ENCODE results near the gene XPR1.

The XPR1 gene

GRCh38 chr1:180765151-180765550 is 133.3 kb downstream of the XPR1 start:
- Histone ChIP-seq H3K79me2 (ENCODE audit: control insufficient read depth, low read length) (no peaks in the 10 kb centered on the region), H3K36me3 (ENCODE audit: control insufficient read depth, low read length) (no peaks in the 10 kb centered on the region), H3K9me3 (ENCODE audit: control insufficient read depth, insufficient read depth, low read length) (no peaks in the 10 kb centered on the region), H3K4me3 (ENCODE audit: low read length) (no peak overlapping the region), H4K20me1 (ENCODE audit: control insufficient read depth, insufficient read depth, low read depth, low read length) (no peaks in the 10 kb centered on the region), H3K4me1 (ENCODE audit: control insufficient read depth, low read length) (no peaks in the 10 kb centered on the region), H3F3A (ENCODE audit: control insufficient read depth, insufficient read depth) (no peaks in the 10 kb centered on the region), H3K9me2 (replicated peaks; ENCODE audit: control insufficient read depth, low read length) (no peaks in the 10 kb centered on the region), H3K27ac (ENCODE audit: low read depth, low read length) (no peak overlapping the region), H3K27me3 (ENCODE audit: control insufficient read depth, low read length) (no peaks in the 10 kb centered on the region), H3K4me2 (ENCODE audit: low read length) (no peak overlapping the region)
- TF ChIP-seq CTCF (IDR thresholded peaks at IDR 0.05; ENCODE audit: low read depth, low read length, poor library complexity, severe bottlenecking) (no peak), EZH2phosphoT487 (IDR thresholded peaks at IDR 0.05; ENCODE audit: borderline replicate concordance, low read length) (no peak)

GRCh38 chr1:180769889-180770288 is 138.1 kb downstream of the XPR1 start:
- Histone ChIP-seq H3K79me2 (ENCODE audit: control insufficient read depth, low read length) (no peaks in the 10 kb centered on the region), H3K9me2 (replicated peaks; ENCODE audit: control insufficient read depth, low read length) (no peaks in the 10 kb centered on the region), H3K4me3 (ENCODE audit: low read length) (no peak overlapping the region), H3K36me3 (ENCODE audit: control insufficient read depth, low read length) (no peaks in the 10 kb centered on the region), H3K4me2 (ENCODE audit: low read length) (no peak overlapping the region), H4K20me1 (ENCODE audit: control insufficient read depth, insufficient read depth, low read depth, low read length) (no peaks in the 10 kb centered on the region), H3K9me3 (ENCODE audit: control insufficient read depth, insufficient read depth, low read length) (no peaks in the 10 kb centered on the region), H3F3A (ENCODE audit: control insufficient read depth, insufficient read depth) (no peaks in the 10 kb centered on the region), H3K27me3 (ENCODE audit: control insufficient read depth, low read length) (no peaks in the 10 kb centered on the region), H3K27ac (ENCODE audit: low read depth, low read length) (no peak overlapping the region), H3K4me1 (ENCODE audit: control insufficient read depth, low read length) (no peaks in the 10 kb centered on the region)
- TF ChIP-seq CTCF (IDR thresholded peaks at IDR 0.05; ENCODE audit: low read depth, low read length, poor library complexity, severe bottlenecking): no peak
- TF ChIP-seq EZH2phosphoT487 (IDR thresholded peaks at IDR 0.05; ENCODE audit: borderline replicate concordance, low read length): no peak

GRCh38 chr1:180773210-180773865 is 141.5 kb downstream of the XPR1 start:
- H3K27ac ChIP-seq (ENCODE audit: low read depth, low read length): no peak overlapping the region
- H3K9me2 ChIP-seq (replicated peaks; ENCODE audit: control insufficient read depth, low read length): no peaks in the 10 kb centered on the region
- TF ChIP-seq EZH2phosphoT487 (IDR thresholded peaks at IDR 0.05; ENCODE audit: borderline replicate concordance, low read length): no peak
- TF ChIP-seq CTCF (IDR thresholded peaks at IDR 0.05; ENCODE audit: low read depth, low read length, poor library complexity, severe bottlenecking): no peak
- no peak overlapping the region for H3K4me2 ChIP-seq (ENCODE audit: low read length)
- H3K4me1 ChIP-seq (ENCODE audit: control insufficient read depth, low read length): no peaks in the 10 kb centered on the region
- no peaks in the 10 kb centered on the region for H3K27me3 ChIP-seq (ENCODE audit: control insufficient read depth, low read length)
- no peaks in the 10 kb centered on the region for H4K20me1 ChIP-seq (ENCODE audit: control insufficient read depth, insufficient read depth, low read depth, low read length)
- H3K79me2 ChIP-seq (ENCODE audit: control insufficient read depth, low read length): no peaks in the 10 kb centered on the region
- H3K9me3 ChIP-seq (ENCODE audit: control insufficient read depth, insufficient read depth, low read length): no peaks in the 10 kb centered on the region
- H3F3A ChIP-seq (ENCODE audit: control insufficient read depth, insufficient read depth): no peaks in the 10 kb centered on the region
- no peaks in the 10 kb centered on the region for H3K36me3 ChIP-seq (ENCODE audit: control insufficient read depth, low read length)
- no peak overlapping the region for H3K4me3 ChIP-seq (ENCODE audit: low read length)

Measured in DOHH2 (cell line).